Measurements from ENCODE around the gene HSPB2. TPM values are rescaled to one million over a fixed set of nuclear protein-coding genes. Genes with fewer than 3 reads are reported as not detected.

Gene HSPB2
- total RNA-seq, 1 donor from 2014 or later = 36.5 TPM

GRCh38 chr11:111947143-111947542 is 34.6 kb downstream of the HSPB2 start:
- intact Hi-C loops (cut with micrococcal nuclease) = no loop called here
- TF ChIP-seq CTCF (IDR thresholded peaks at IDR 0.05; ENCODE audit: borderline replicate concordance) = no peak
- Histone ChIP-seq H3K36me3 (no peaks in the 10 kb centered on the region), H3K27ac (replicated peaks) (no peak overlapping the region), H3K27me3 (ENCODE audit: low read depth) (no peaks in the 10 kb centered on the region), H3K9me3 (replicated peaks) (no peaks in the 10 kb centered on the region), H3K4me3 (no peak overlapping the region), H3K4me1 (peaks cover 51% of the 10 kb centered on the region)
- DNase-seq = no peak

GRCh38 chr11:111949519-111950426 is 37.2 kb downstream of the HSPB2 start:
- Histone ChIP-seq H3K4me1 (peaks cover 32% of the 10 kb centered on the region), H3K4me3 (no peak overlapping the region), H3K9me3 (replicated peaks) (no peaks in the 10 kb centered on the region), H3K36me3 (no peaks in the 10 kb centered on the region), H3K27ac (replicated peaks) (peak overlapping the region; percentile 27), H3K27me3 (ENCODE audit: low read depth) (no peaks in the 10 kb centered on the region)
- no peak for DNase-seq
- intact Hi-C loops (cut with micrococcal nuclease) = no loop called here
- no peak for TF ChIP-seq CTCF (IDR thresholded peaks at IDR 0.05; ENCODE audit: borderline replicate concordance)

- no peak overlapping the region for H3K27ac ChIP-seq (replicated peaks)
- no peaks in the 10 kb centered on the region for H3K36me3 ChIP-seq
- no peak overlapping the region for H3K4me3 ChIP-seq
- H3K9me3 ChIP-seq (replicated peaks) = no peaks in the 10 kb centered on the region
- intact Hi-C loops (cut with micrococcal nuclease) = no loop called here
- no peaks in the 10 kb centered on the region for H3K27me3 ChIP-seq (ENCODE audit: low read depth)
- TF ChIP-seq CTCF (IDR thresholded peaks at IDR 0.05; ENCODE audit: borderline replicate concordance) = no peak
- no peak for DNase-seq
- peaks cover 20% of the 10 kb centered on the region for H3K4me1 ChIP-seq
Observed at GRCh38 chr11:111951565-111951964, 39.0 kb downstream of the HSPB2 start.

- intact Hi-C loops (cut with micrococcal nuclease) = no loop called here
- H3K27ac ChIP-seq (replicated peaks) = no peak overlapping the region
- no peak overlapping the region for H3K4me3 ChIP-seq
- no peaks in the 10 kb centered on the region for H3K27me3 ChIP-seq (ENCODE audit: low read depth)
- no peaks in the 10 kb centered on the region for H3K36me3 ChIP-seq
- no peak for TF ChIP-seq CTCF (IDR thresholded peaks at IDR 0.05; ENCODE audit: borderline replicate concordance)
- peaks cover 23% of the 10 kb centered on the region for H3K4me1 ChIP-seq
- DNase-seq = no peak
- no peaks in the 10 kb centered on the region for H3K9me3 ChIP-seq (replicated peaks)
Observed at GRCh38 chr11:111954154-111954553, 41.6 kb downstream of the HSPB2 start.

- Histone ChIP-seq H3K27me3 (ENCODE audit: low read depth) (no peaks in the 10 kb centered on the region), H3K36me3 (no peaks in the 10 kb centered on the region), H3K4me1 (peaks cover 13% of the 10 kb centered on the region), H3K9me3 (replicated peaks) (no peaks in the 10 kb centered on the region), H3K4me3 (no peak overlapping the region), H3K27ac (replicated peaks) (peak overlapping the region; percentile 25)
- intact Hi-C loops (cut with micrococcal nuclease) = no loop called here
- TF ChIP-seq CTCF (IDR thresholded peaks at IDR 0.05; ENCODE audit: borderline replicate concordance) = no peak
- DNase-seq = no peak
Observed at GRCh38 chr11:111957663-111958444, 45.3 kb downstream of the HSPB2 start.

Measured in left ventricle myocardium inferior (tissue), 1 donor.